ENCODE measurements around the gene MYRF. TPM values are rescaled to one million over a fixed set of nuclear protein-coding genes. Genes with fewer than 3 reads are reported as not detected.

The MYRF gene
- polyA plus RNA-seq, 10 donors: 0.48 to 2.2 (median 1.1) TPM

Other genes with a start within 250 kb of the MYRF start
- gene LRRC10B, start 243.9 kb upstream of the MYRF start, polyA plus RNA-seq (ENCODE audit: insufficient read length in 10 of 10): under 1 TPM in 9 of 10 donors, not detected in 1; 0.09 to 0.23 (median 0.12) TPM
- gene SYT7, start 171.6 kb upstream of the MYRF start, polyA plus RNA-seq (ENCODE audit: insufficient read length in 10 of 10): 1 to 10 TPM; 2.0 to 4.1 (median 2.6) TPM
- gene DAGLA, start 72.2 kb upstream of the MYRF start, polyA plus RNA-seq (ENCODE audit: insufficient read length in 10 of 10): 1 to 10 TPM; 3.8 to 5.8 (median 4.9) TPM
- gene TMEM258, start 40.0 kb downstream of the MYRF start, polyA plus RNA-seq (ENCODE audit: insufficient read length in 10 of 10): 100 to 1,000 TPM; 123 to 167 (median 137) TPM
- 10 to 100 TPM; 13.5 to 25.8 (median 15.5) TPM for gene FEN1, start 40.3 kb downstream of the MYRF start, polyA plus RNA-seq (ENCODE audit: insufficient read length in 10 of 10)
- 10 to 100 TPM; 17.4 to 32.3 (median 23.3) TPM for gene FADS1, start 64.4 kb downstream of the MYRF start, polyA plus RNA-seq (ENCODE audit: insufficient read length in 10 of 10)
- 100 to 1,000 TPM in 3 of 10 donors, 10 to 100 TPM in 7; 75.7 to 121 (median 87.4) TPM for gene FADS2, start 75.7 kb downstream of the MYRF start, polyA plus RNA-seq (ENCODE audit: insufficient read length in 10 of 10)
- gene FADS3, start 138.9 kb downstream of the MYRF start, polyA plus RNA-seq (ENCODE audit: insufficient read length in 10 of 10): 10 to 100 TPM; 27.6 to 51.1 (median 44.6) TPM
- 10 to 100 TPM; 18.3 to 36.1 (median 24.9) TPM for gene RAB3IL1, start 164.9 kb downstream of the MYRF start, polyA plus RNA-seq (ENCODE audit: insufficient read length in 10 of 10)
- gene BEST1, start 197.7 kb downstream of the MYRF start, polyA plus RNA-seq (ENCODE audit: insufficient read length in 10 of 10): 1 to 10 TPM; 2.6 to 4.6 (median 3.3) TPM
- 1,000 to 10,000 TPM; 1,283 to 1,536 (median 1,379) TPM for gene FTH1, start 215.0 kb downstream of the MYRF start, polyA plus RNA-seq (ENCODE audit: insufficient read length in 10 of 10)